HepG2 (cell line): Measurements from ENCODE around the gene PTPN3. TPM values are rescaled to one million over a fixed set of nuclear protein-coding genes. Genes with fewer than 3 reads are reported as not detected.

Experiments
- ATAC-seq: fragments of 200-7000 bp; cut with Tn5 transposase; 3 replicates; pipeline ENCODE4 v1.9.1; 2020; ENCODE audit warnings: mild to moderate bottlenecking, moderate library complexity
- BruUV-seq: library from RNA; stranded (reverse); fragments of 400-500 nt; replicated peaks from 2 replicates; lab custom pipeline; 2021; lab: Mats Ljungman, UMichigan
- CTCF ChIA-PET: fragments of 300-600 bp; formaldehyde crosslinking; extraction: SDS; loops from one replicate; lab custom pipeline; 2021; ENCODE audit warnings: low total read pairs, inconsistent platforms, low intra/inter-chr PET ratio; lab: Yijun Ruan, JAX
- POLR2A ChIA-PET: fragments of 350-600 bp; sonication (Branson Sonifier 250); formaldehyde crosslinking; loops from one replicate; lab custom pipeline; 2020; ENCODE audit warnings: antibody characterized with exemption, inconsistent platforms; lab: Yijun Ruan, JAX
- DNase-seq: peaks from one replicate; pipeline ENCODE4 v3.0.0-alpha.2; 2015; ENCODE audit warnings: low spot score
- FAIRE-seq: peaks from 3 replicates; lab custom pipeline; 2011; peaks lifted over from hg19 to GRCh38; lab: Jason Lieb, UNC
- H2AFZ ChIP-seq: one replicate; pipeline ENCODE4 v1.6.1; 2011; ENCODE audit warnings: low read length, inconsistent platforms
- H3K27ac ChIP-seq: fragments of 300-600 bp; 3 replicates; pipeline ENCODE4 v1.8.0; 2011; ENCODE audit warnings: mixed run types, mild to moderate bottlenecking, mixed read lengths, low read length, inconsistent platforms; ENCODE audit not compliant: insufficient read depth; ENCODE audit errors: extremely low read length
- H3K27me3 ChIP-seq, 2 experiments: fragments of 200-600 bp in 1 of 2; 2 replicates in 1 of 2; 3 replicates in 1 of 2; pipeline versions ENCODE4 v1.6.0 to v1.8.0; 2011; ENCODE audit warnings: low read length in 2 of 2, mild to moderate bottlenecking in 2 of 2, moderate library complexity in 2 of 2, inconsistent platforms in 1 of 2; ENCODE audit not compliant: insufficient read depth in 2 of 2, control insufficient read depth in 1 of 2
- H3K36me3 ChIP-seq, 2 experiments: fragments of 200-600 bp in 1 of 2; replicated peaks in 1 of 2; 2 replicates in 1 of 2; 3 replicates in 1 of 2; pipeline versions ENCODE4 v1.5.1 to v1.8.0; 2011; ENCODE audit warnings: low read length in 2 of 2, inconsistent platforms in 1 of 2; ENCODE audit not compliant: insufficient read depth in 2 of 2, control insufficient read depth in 1 of 2
- H3K4me1 ChIP-seq: 2 replicates; pipeline ENCODE4 v1.5.1; 2012; ENCODE audit warnings: low read length, inconsistent platforms; ENCODE audit not compliant: insufficient read depth
- H3K4me2 ChIP-seq: 2 replicates; pipeline ENCODE4 v1.6.0; 2011; ENCODE audit warnings: low read depth, low read length, inconsistent platforms
- H3K4me3 ChIP-seq, 3 experiments: fragments of 200-600 bp in 1 of 3; sonication (generic), shearing (Covaris generic) in 1 of 3; replicated peaks in 1 of 3; 2 replicates each; pipeline ENCODE4 v1.5.1; 2011 to 2016; ENCODE audit warnings: low read length in 3 of 3, inconsistent platforms in 2 of 3, low read depth in 2 of 3, mild to moderate bottlenecking in 2 of 3, control low read depth in 1 of 3, mixed read lengths in 1 of 3; ENCODE audit not compliant: insufficient read depth in 1 of 3
- H3K79me2 ChIP-seq: one replicate; pipeline ENCODE4 v1.6.1; 2011; ENCODE audit warnings: low read length, inconsistent platforms; ENCODE audit not compliant: insufficient read depth
- H3K9ac ChIP-seq: 2 replicates; pipeline ENCODE4 v1.6.0; 2011; ENCODE audit warnings: mild to moderate bottlenecking, low read depth, low read length, inconsistent platforms; ENCODE audit not compliant: insufficient read depth
- H3K9me3 ChIP-seq: 2 replicates; pipeline ENCODE4 v1.5.1; 2012; ENCODE audit warnings: mild to moderate bottlenecking, low read length
- H4K20me1 ChIP-seq: 2 replicates; pipeline ENCODE4 v1.6.0; 2011; ENCODE audit warnings: inconsistent platforms, mild to moderate bottlenecking, low read length, moderate library complexity; ENCODE audit not compliant: insufficient read depth
- ATF7 ChIP-seq, 2 experiments: fragments of 450-650 bp in 1 of 2; sonication (generic) in 1 of 2; formaldehyde crosslinking in 1 of 2; IDR thresholded peaks; 2 replicates each; pipeline versions ENCODE4 v1.4.0 to v1.6.1; 2016 to 2020; ENCODE audit warnings: antibody characterized with exemption in 1 of 2, mild to moderate bottlenecking in 1 of 2, missing genetic modification reagents in 1 of 2
- ATF7-NPFF ChIP-seq: sonication (generic); formaldehyde crosslinking; IDR thresholded peaks from 2 replicates; pipeline ENCODE4 v1.8.1; 2023; ENCODE audit warnings: mild to moderate bottlenecking, low read depth, missing genetic modification reagents, moderate library complexity
- CAMTA2 ChIP-seq: sonication (generic); formaldehyde crosslinking; IDR thresholded peaks from 2 replicates; pipeline ENCODE4 v1.4.0; 2020; ENCODE audit warnings: mild to moderate bottlenecking, missing genetic modification reagents, borderline replicate concordance
- DPF2 ChIP-seq: sonication (generic); formaldehyde crosslinking; IDR thresholded peaks from 2 replicates; pipeline ENCODE4 v1.4.0; 2020; ENCODE audit warnings: mild to moderate bottlenecking, low read depth, missing genetic modification reagents, borderline replicate concordance
- KAT8 ChIP-seq: IDR thresholded peaks from 2 replicates; pipeline ENCODE4 v1.6.1; 2016; ENCODE audit warnings: missing genetic modification reagents, missing compliant biosample characterization
- KDM5B ChIP-seq: sonication (generic); formaldehyde crosslinking; IDR thresholded peaks from 2 replicates; pipeline ENCODE4 v1.4.0; 2020; ENCODE audit warnings: missing genetic modification reagents, mild to moderate bottlenecking, borderline replicate concordance
- MAFG ChIP-seq: sonication (generic); formaldehyde crosslinking; IDR thresholded peaks from 2 replicates; pipeline ENCODE4 v1.5.1; 2020; ENCODE audit warnings: mild to moderate bottlenecking, missing genetic modification reagents
- TGIF2 ChIP-seq: IDR thresholded peaks from 2 replicates; pipeline ENCODE4 v1.6.1; 2016; ENCODE audit warnings: control low read depth, missing compliant biosample characterization
- THAP7 ChIP-seq: sonication (generic); formaldehyde crosslinking; IDR thresholded peaks from 2 replicates; pipeline ENCODE4 v1.8.1; 2023; ENCODE audit warnings: mild to moderate bottlenecking, missing genetic modification reagents
- ZFP82 ChIP-seq: sonication (generic); formaldehyde crosslinking; IDR thresholded peaks from 2 replicates; pipeline ENCODE4 v1.5.1; 2020; ENCODE audit warnings: mild to moderate bottlenecking, missing genetic modification reagents, borderline replicate concordance
- ZNF207 ChIP-seq: fragments of 450-650 bp; IDR thresholded peaks from 2 replicates; pipeline ENCODE4 v1.6.1; 2016; ENCODE audit warnings: antibody characterized with exemption, borderline replicate concordance
- ZNF274 ChIP-seq: sonication (generic); formaldehyde crosslinking; IDR thresholded peaks from 2 replicates; pipeline ENCODE4 v1.5.1; 2020; ENCODE audit warnings: mild to moderate bottlenecking, missing genetic modification reagents
- ZNF383 ChIP-seq: sonication (generic); formaldehyde crosslinking; IDR thresholded peaks from 2 replicates; pipeline ENCODE4 v1.4.0; 2020; ENCODE audit warnings: missing genetic modification reagents, mild to moderate bottlenecking, borderline replicate concordance
- WGBS: methylation state at CpG from one replicate; pipeline ENCODE4 v1.1.6; 2017; ENCODE audit warnings: low lambda C conversion rate; 5-methylcytosine and 5-hydroxymethylcytosine counted together
- in situ Hi-C: cut with HindIII; loops from 2 replicates; pipeline ENCODE4 v1.10.0; 2017; ENCODE audit warnings: low pct_unique_long_range_greater_than_20kb; ENCODE audit not compliant: extremely low pct_ligation_motif_present
- intact Hi-C: fragments of 100-400 bp; cut with micrococcal nuclease; formaldehyde crosslinking; loops from one replicate; pipeline ENCODE4 v1.10.0; 2022; ENCODE audit not compliant: unreplicated experiment
- polyA plus RNA-seq, 8 experiments: library from polyadenylated mRNA; depleted of rRNA in 3 of 8; stranded (reverse) in 7 of 8; unstranded in 1 of 8; fragments of >200 nt; fragmentation: Illumina TruSeq in 4 of 8; extraction: Trizol in 4 of 8; gene quantifications; 2 replicates each; pipeline versions ENCODE4 v1.2.1 to v1.2.3, GENCODE V29; 2011 to 2016; ENCODE audit warnings: low read depth in 4 of 8, missing spikeins in 1 of 8, mixed read lengths in 1 of 8; ENCODE audit not compliant: insufficient read depth in 1 of 8
- total RNA-seq, 5 experiments: library from RNA; depleted of rRNA; stranded (reverse); fragments of >200 nt; fragmentation: Illumina TruSeq; extraction: Trizol; gene quantifications; 2 replicates each; pipeline ENCODE4 v1.2.3, GENCODE V29; 2016; ENCODE audit warnings: low read depth in 1 of 5

PTPN3 gene
- total and polyA plus RNA-seq, 2 of the 13 experiments (the other 11 are each of a cell fraction or from before 2014, with no cell fraction given) = 5.6 to 20.5 TPM

GRCh38 chr9:109518621-109519335 lies 20.7 kb upstream of the PTPN3 start:
- ATAC-seq = no peak
- no TSS peak for BruUV-seq
- Histone ChIP-seq H3K27me3 (peaks cover 0 to 3% of the 10 kb centered on the region in 2 experiments; a peak in 1 of 5 replicates), H3K36me3 (no peaks in the 10 kb centered on the region), H3K4me3 (no peak overlapping the region), H4K20me1 (no peaks in the 10 kb centered on the region), H2AFZ (no peak overlapping the region), H3K27ac (no peak overlapping the region), H3K4me2 (no peak overlapping the region), H3K79me2 (no peaks in the 10 kb centered on the region), H3K9me3 (no peaks in the 10 kb centered on the region), H3K4me1 (no peaks in the 10 kb centered on the region), H3K9ac (no peak overlapping the region)
- intact Hi-C loops = loop anchor here (1.0 kb wide), 1 partner anchor 52 kb away; no protein-coding TSS in a partner anchor
- TF ChIP-seq ATF7 (IDR thresholded peaks at IDR 0.05) (no peak), ATF7 (CRISPR knock-in tag; IDR thresholded peaks at IDR 0.05) (no peak), TGIF2 (CRISPR knock-in tag) (no peak), ZFP82 (CRISPR knock-in tag) (no peak), ZNF207 (no peak), ATF7-NPFF (CRISPR knock-in tag) (no peak), DPF2 (CRISPR knock-in tag) (no peak)
- CTCF ChIA-PET = interaction anchor here (2.2 to 3.4 kb wide), 2 partner anchors 68 to 78 kb away, joined by 14 to 42 read pairs; no protein-coding TSS in a partner anchor
- 20% methylated on average over 4 of the region's 4 CpGs for WGBS
- POLR2A ChIA-PET = no interaction called here
- in situ Hi-C loops = loop anchor here (5.0 to 25.0 kb wide), 2 partner anchors 76 to 331 kb away; no protein-coding TSS in a partner anchor
- no peak for DNase-seq
- FAIRE-seq = no peak

GRCh38 chr9:109517901-109518377 lies 19.8 kb upstream of the PTPN3 start:
- DNase-seq = no peak
- Histone ChIP-seq H3K4me3 (no peak overlapping the region), H3K36me3 (no peaks in the 10 kb centered on the region), H3K27me3 (peaks cover 0 to 3% of the 10 kb centered on the region in 2 experiments; a peak in 1 of 5 replicates), H3K79me2 (no peaks in the 10 kb centered on the region), H4K20me1 (no peaks in the 10 kb centered on the region), H3K4me1 (no peaks in the 10 kb centered on the region), H3K9me3 (no peaks in the 10 kb centered on the region), H2AFZ (no peak overlapping the region), H3K27ac (no peak overlapping the region), H3K4me2 (no peak overlapping the region), H3K9ac (no peak overlapping the region)
- CTCF ChIA-PET = no interaction called here
- no peak for ATAC-seq
- no peak for FAIRE-seq
- POLR2A ChIA-PET = no interaction called here
- 71% methylated on average over 1 of the region's 1 CpG for WGBS
- no TSS peak for BruUV-seq
- intact Hi-C loops (loop anchor here (1.0 kb wide), 1 partner anchor 52 kb away; no protein-coding TSS in a partner anchor), in situ Hi-C loops (loop anchor here (5.0 to 25.0 kb wide), 2 partner anchors 76 to 331 kb away; no protein-coding TSS in a partner anchor)
- TF ChIP-seq KDM5B = no peak
- no peak for TF ChIP-seq ZNF274 (CRISPR knock-in tag)
- no peak for TF ChIP-seq KAT8 (CRISPR knock-in tag)
- no peak for TF ChIP-seq ZNF383 (CRISPR knock-in tag)
- TF ChIP-seq MAFG (CRISPR knock-in tag) = no peak
- TF ChIP-seq THAP7 (CRISPR knock-in tag) = no peak
- TF ChIP-seq CAMTA2 (CRISPR knock-in tag) = no peak
